H9 (cell line): ENCODE measurements around the gene OR51B6. TPM values are rescaled to one million over a fixed set of nuclear protein-coding genes. Genes with fewer than 3 reads are reported as not detected.

Experiments used
- DNase-seq: peaks from one replicate; pipeline ENCODE4 v3.0.0-alpha.2; 2017
- H2AFZ ChIP-seq: one replicate; pipeline ENCODE4 v1.6.1; 2013; ENCODE audit warnings: mild to moderate bottlenecking, low read length, control low read depth, moderate library complexity
- H2AK5ac ChIP-seq: 2 replicates; pipeline ENCODE4 v1.6.1; 2013; ENCODE audit warnings: low read length, control low read depth, mixed read lengths; ENCODE audit not compliant: insufficient read length
- H2BK120ac ChIP-seq: one replicate; pipeline ENCODE4 v1.6.1; 2013; ENCODE audit warnings: low read depth, mild to moderate bottlenecking, low read length, control low read depth, inconsistent platforms; ENCODE audit not compliant: poor library complexity, severe bottlenecking
- H2BK12ac ChIP-seq: 2 replicates; pipeline ENCODE4 v1.6.1; 2013; ENCODE audit warnings: low read length, control low read depth, mixed read lengths, low read depth; ENCODE audit not compliant: insufficient read length
- H2BK15ac ChIP-seq: 2 replicates; pipeline ENCODE4 v1.6.1; 2013; ENCODE audit warnings: low read depth, low read length, control low read depth
- H2BK20ac ChIP-seq: one replicate; pipeline ENCODE4 v1.6.1; 2013; ENCODE audit warnings: low read depth, mild to moderate bottlenecking, low read length, control low read depth, inconsistent platforms; ENCODE audit not compliant: poor library complexity, severe bottlenecking
- H2BK5ac ChIP-seq: 2 replicates; pipeline ENCODE4 v1.6.1; 2013; ENCODE audit warnings: low read length, control low read depth, mixed read lengths; ENCODE audit not compliant: insufficient read length
- H3K14ac ChIP-seq: 2 replicates; pipeline ENCODE4 v1.6.1; 2013; ENCODE audit warnings: low read length, control low read depth; ENCODE audit not compliant: insufficient read depth
- H3K18ac ChIP-seq: 2 replicates; pipeline ENCODE4 v1.6.1; 2013; ENCODE audit warnings: low read depth, mild to moderate bottlenecking, mixed read lengths, low read length, control low read depth; ENCODE audit not compliant: insufficient read length
- H3K23ac ChIP-seq: 2 replicates; pipeline ENCODE4 v1.6.1; 2013; ENCODE audit warnings: low read length, control low read depth, mixed read lengths, low read depth; ENCODE audit not compliant: insufficient read length
- H3K23me2 ChIP-seq: 2 replicates; pipeline ENCODE4 v1.6.1; 2013; ENCODE audit warnings: low read depth, mild to moderate bottlenecking, mixed read lengths, low read length, control low read depth; ENCODE audit not compliant: insufficient read length, poor library complexity, severe bottlenecking
- H3K27ac ChIP-seq: 2 replicates; pipeline ENCODE4 v1.5.1; 2013; ENCODE audit warnings: low read length, control low read depth, mixed read lengths, low read depth; ENCODE audit not compliant: insufficient read length
- H3K27me3 ChIP-seq: 2 replicates; pipeline ENCODE4 v1.6.1; 2013; ENCODE audit warnings: low read length, control low read depth, inconsistent platforms; ENCODE audit not compliant: insufficient read depth
- H3K4ac ChIP-seq: 2 replicates; pipeline ENCODE4 v1.6.1; 2013; ENCODE audit warnings: low read depth, mild to moderate bottlenecking, control low read depth, inconsistent platforms, low read length, moderate library complexity
- H3K4me1 ChIP-seq: 2 replicates; pipeline ENCODE4 v1.6.1; 2013; ENCODE audit warnings: low read length, control low read depth, inconsistent platforms; ENCODE audit not compliant: insufficient read depth
- H3K4me2 ChIP-seq: 2 replicates; pipeline ENCODE4 v1.6.1; 2013; ENCODE audit warnings: low read length, control low read depth, mixed read lengths; ENCODE audit not compliant: insufficient read length, insufficient read depth
- H3K56ac ChIP-seq: 2 replicates; pipeline ENCODE4 v1.6.1; 2013; ENCODE audit warnings: low read depth, mild to moderate bottlenecking, mixed read lengths, low read length, control low read depth; ENCODE audit not compliant: insufficient read length
- H3K79me1 ChIP-seq: 2 replicates; pipeline ENCODE4 v1.6.1; 2013; ENCODE audit warnings: low read depth, mild to moderate bottlenecking, moderate library complexity, low read length, control low read depth, inconsistent platforms; ENCODE audit not compliant: insufficient read depth, poor library complexity, severe bottlenecking
- H3K79me2 ChIP-seq: 2 replicates; pipeline ENCODE4 v1.6.1; 2013; ENCODE audit warnings: low read length, control low read depth, inconsistent platforms; ENCODE audit not compliant: insufficient read depth
- H3K9ac ChIP-seq: 2 replicates; pipeline ENCODE4 v1.6.1; 2013; ENCODE audit warnings: low read length, control low read depth, mixed read lengths; ENCODE audit not compliant: insufficient read length; ENCODE audit errors: extremely low read depth
- H3K9me3 ChIP-seq: one replicate; pipeline ENCODE4 v1.6.1; 2013; ENCODE audit warnings: low read depth, low read length, inconsistent platforms; ENCODE audit not compliant: control insufficient read depth
- H3T11ph ChIP-seq: one replicate; pipeline ENCODE4 v1.6.1; 2013; ENCODE audit warnings: mild to moderate bottlenecking, low read length, control low read depth, inconsistent platforms
- H4K20me1 ChIP-seq: one replicate; pipeline ENCODE4 v1.6.1; 2013; ENCODE audit not compliant: control insufficient read depth, insufficient read length, insufficient read depth
- H4K5ac ChIP-seq: 2 replicates; pipeline ENCODE4 v1.6.1; 2013; ENCODE audit warnings: low read depth, mild to moderate bottlenecking, mixed read lengths, low read length, control low read depth; ENCODE audit not compliant: insufficient read length
- H4K8ac ChIP-seq: replicated peaks from 2 replicates; pipeline ENCODE4 v1.6.1; 2013; ENCODE audit warnings: low read length, control low read depth, mixed read lengths, low read depth; ENCODE audit not compliant: insufficient read length
- H4K91ac ChIP-seq: 2 replicates; pipeline ENCODE4 v1.6.1; 2013; ENCODE audit warnings: low read depth, mild to moderate bottlenecking, moderate library complexity, mixed read lengths, low read length, control low read depth; ENCODE audit not compliant: insufficient read length
- H3K27ac Mint-ChIP-seq, 3 experiments: 2 replicates in 2 of 3; 3 replicates in 1 of 3; pipeline ENCODE4 v1.8.0; 2020 to 2021; ENCODE audit warnings: mixed read lengths in 3 of 3, mild to moderate bottlenecking in 1 of 3, moderate library complexity in 1 of 3
- H3K27me3 Mint-ChIP-seq: 2 replicates; pipeline ENCODE4 v1.8.0; 2021; ENCODE audit warnings: low read depth, mild to moderate bottlenecking, moderate library complexity, mixed read lengths
- H3K36me3 Mint-ChIP-seq, 3 experiments: 2 replicates in 2 of 3; 3 replicates in 1 of 3; pipeline ENCODE4 v1.8.0; 2020 to 2021; ENCODE audit warnings: low read depth in 3 of 3, mixed read lengths in 3 of 3; ENCODE audit not compliant: insufficient read depth in 1 of 3
- H3K4me1 Mint-ChIP-seq, 2 experiments: 2 replicates each; pipeline ENCODE4 v1.8.0; 2020; ENCODE audit warnings: mixed read lengths in 2 of 2
- H3K4me3 Mint-ChIP-seq, 2 experiments: 2 replicates in 1 of 2; 3 replicates in 1 of 2; pipeline ENCODE4 v1.8.0; 2020 to 2021; ENCODE audit warnings: mild to moderate bottlenecking in 2 of 2, mixed read lengths in 2 of 2, moderate library complexity in 1 of 2
- H3K9me3 Mint-ChIP-seq, 2 experiments: 2 replicates in 1 of 2; 3 replicates in 1 of 2; pipeline ENCODE4 v1.8.0; 2020; ENCODE audit warnings: mild to moderate bottlenecking in 2 of 2, mixed read lengths in 2 of 2, moderate library complexity in 1 of 2
- CTCF ChIP-seq: fragments of 200-600 bp; sonication (generic); conservative IDR thresholded peaks from 3 replicates; pipeline ENCODE4 v1.8.0; 2021; ENCODE audit warnings: antibody characterized with exemption, mild to moderate bottlenecking
- WGBS: extraction: QIAGEN DNeasy Blood & Tissue Kit; methylation state at CpG from one replicate; pipeline ENCODE4 v1.1.7; 2013; ENCODE audit warnings: missing lambda C conversion rate, low lambda C conversion rate, mixed read lengths; ENCODE audit not compliant: insufficient read length; ENCODE audit errors: extremely low coverage; 5-methylcytosine and 5-hydroxymethylcytosine counted together
- total RNA-seq: library from RNA; stranded (reverse); gene quantifications from 2 replicates; pipeline ENCODE4 v1.2.1, GENCODE V29; 2021

Gene OR51B6
- total RNA-seq, 1 experiment from 2014 or later: not detected

- no peaks in the 10 kb centered on the region for H3K79me2 ChIP-seq
- H2AFZ ChIP-seq: no peak overlapping the region
- H3K9me3 Mint-ChIP-seq: no peaks in the 10 kb centered on the region
- no peak overlapping the region for H2BK12ac ChIP-seq
- H3K27ac Mint-ChIP-seq: no peak overlapping the region
- H3K4me1 ChIP-seq: peaks cover 2% of the 10 kb centered on the region; the same call in 1 of the 2 replicates
- no peaks in the 10 kb centered on the region for H3K9me3 ChIP-seq
- no peak overlapping the region for H3K23ac ChIP-seq
- no peak overlapping the region for H4K5ac ChIP-seq
- H3T11ph ChIP-seq: no peak overlapping the region
- H2BK20ac ChIP-seq: no peak overlapping the region
- H3K18ac ChIP-seq: no peak overlapping the region
- DNase-seq: no peak
- H2BK15ac ChIP-seq: no peak overlapping the region
- no peak overlapping the region for H2AK5ac ChIP-seq
- no peak overlapping the region for H3K56ac ChIP-seq
- no peaks in the 10 kb centered on the region for H3K27me3 ChIP-seq
- H3K27ac ChIP-seq: no peak overlapping the region
- no peak overlapping the region for H4K91ac ChIP-seq
- H3K4me3 Mint-ChIP-seq: no peak overlapping the region
- no peaks in the 10 kb centered on the region for H3K23me2 ChIP-seq
- H4K8ac ChIP-seq: no peak overlapping the region
- H2BK5ac ChIP-seq: no peak overlapping the region
- no peaks in the 10 kb centered on the region for H3K79me1 ChIP-seq
- H3K36me3 Mint-ChIP-seq: no peaks in the 10 kb centered on the region
- no peak overlapping the region for H3K9ac ChIP-seq
- no peak overlapping the region for H3K4ac ChIP-seq
- H3K4me2 ChIP-seq: no peak overlapping the region
- H4K20me1 ChIP-seq: no peaks in the 10 kb centered on the region
- H3K4me1 Mint-ChIP-seq: no peaks in the 10 kb centered on the region
- peak; percentile 54 for TF ChIP-seq CTCF
- H3K14ac ChIP-seq: no peak overlapping the region
- H3K27me3 Mint-ChIP-seq: peaks cover 3% of the 10 kb centered on the region; the same call in 1 of the 2 replicates
- WGBS: no CpG with 5 or more reads among the region's 2 CpGs
- no peak overlapping the region for H2BK120ac ChIP-seq
Observed at GRCh38 chr11:5390210-5390609, 38.9 kb downstream of the OR51B6 start.
